Fibroblast of villous mesenchyme (primary cell): ENCODE results near the gene SLPI. TPM values are rescaled to one million over a fixed set of nuclear protein-coding genes. Genes with fewer than 3 reads are reported as not detected.

Experiments used
- DNase-seq: peaks from one replicate; pipeline ENCODE4 v3.0.0-alpha.2; 2010; ENCODE audit warnings: low read depth
- H3K4me3 ChIP-seq: 2 replicates; pipeline ENCODE4 v1.5.1; 2011; ENCODE audit warnings: low read depth, mild to moderate bottlenecking, low read length
- total RNA-seq: library from RNA; depleted of rRNA; stranded (reverse); fragments of >200 nt; gene quantifications from 2 replicates; pipeline ENCODE4 v1.2.3, GENCODE V29; 2012
- TF ChIP-seq, protein P1 (sequence below): IDR thresholded peaks from 2 replicates; pipeline ENCODE4 v1.5.1; 2012; ENCODE audit warnings: low read depth, mild to moderate bottlenecking, low read length; ENCODE audit not compliant: insufficient read depth

The SLPI gene
- total RNA-seq, 1 donor: not detected

DNA sequence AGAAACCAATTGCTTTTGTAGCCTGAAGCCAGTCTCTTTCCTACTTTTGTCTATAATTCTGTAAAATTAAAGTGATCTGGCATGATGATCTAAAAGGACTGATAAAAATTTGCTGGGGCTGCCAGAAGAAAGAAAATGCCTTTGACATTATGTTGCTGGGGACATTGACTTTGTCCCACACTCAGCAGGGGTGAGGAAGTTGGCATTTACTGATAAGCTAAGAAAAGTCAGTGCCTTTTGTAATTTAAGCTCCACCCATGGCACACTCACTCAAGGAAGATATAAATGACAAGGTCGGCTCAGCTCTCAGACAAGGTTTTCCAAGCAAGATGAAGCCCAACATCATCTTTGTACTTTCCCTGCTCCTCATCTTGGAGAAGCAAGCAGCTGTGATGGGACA, 47.6 kb downstream of the SLPI start, which contains the start of gene SEMG1:
TSS of gene SEMG1 (plus strand) at position 309 of the 400 bp plus-strand sequence. CDS start at position 330, 21 bp downstream.
- DNase-seq: no peak
- TF ChIP-seq, protein P1, sequence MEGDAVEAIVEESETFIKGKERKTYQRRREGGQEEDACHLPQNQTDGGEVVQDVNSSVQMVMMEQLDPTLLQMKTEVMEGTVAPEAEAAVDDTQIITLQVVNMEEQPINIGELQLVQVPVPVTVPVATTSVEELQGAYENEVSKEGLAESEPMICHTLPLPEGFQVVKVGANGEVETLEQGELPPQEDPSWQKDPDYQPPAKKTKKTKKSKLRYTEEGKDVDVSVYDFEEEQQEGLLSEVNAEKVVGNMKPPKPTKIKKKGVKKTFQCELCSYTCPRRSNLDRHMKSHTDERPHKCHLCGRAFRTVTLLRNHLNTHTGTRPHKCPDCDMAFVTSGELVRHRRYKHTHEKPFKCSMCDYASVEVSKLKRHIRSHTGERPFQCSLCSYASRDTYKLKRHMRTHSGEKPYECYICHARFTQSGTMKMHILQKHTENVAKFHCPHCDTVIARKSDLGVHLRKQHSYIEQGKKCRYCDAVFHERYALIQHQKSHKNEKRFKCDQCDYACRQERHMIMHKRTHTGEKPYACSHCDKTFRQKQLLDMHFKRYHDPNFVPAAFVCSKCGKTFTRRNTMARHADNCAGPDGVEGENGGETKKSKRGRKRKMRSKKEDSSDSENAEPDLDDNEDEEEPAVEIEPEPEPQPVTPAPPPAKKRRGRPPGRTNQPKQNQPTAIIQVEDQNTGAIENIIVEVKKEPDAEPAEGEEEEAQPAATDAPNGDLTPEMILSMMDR: no peak
- H3K4me3 ChIP-seq: no peak within 1 kb of the TSS

Other genes with a start within 250 kb of the SLPI start
- 0.86 and 1.3 TPM in 2 replicates for gene KCNS1, start 153.4 kb downstream of the SLPI start, total RNA-seq
- gene WFDC5, start 139.4 kb downstream of the SLPI start, total RNA-seq: not detected in 2 replicates
- gene WFDC12, start 130.1 kb downstream of the SLPI start, total RNA-seq: not detected in 2 replicates
- not detected in 2 replicates for gene PI3, start 79.7 kb downstream of the SLPI start, total RNA-seq
- gene SEMG1, start 47.5 kb downstream of the SLPI start, total RNA-seq: not detected in 2 replicates
- gene SEMG2, start 33.2 kb downstream of the SLPI start, total RNA-seq: not detected in 2 replicates
- gene RBPJL, start 52.3 kb upstream of the SLPI start, total RNA-seq: not detected in 2 replicates
- not detected in 2 replicates for gene MATN4, start 53.7 kb upstream of the SLPI start, total RNA-seq
- gene SDC4, start 93.9 kb upstream of the SLPI start, total RNA-seq: 129 and 178 TPM in 2 replicates
- 19.0 and 25.9 TPM in 2 replicates for gene SYS1, start 108.6 kb upstream of the SLPI start, total RNA-seq
- not detected in 2 replicates for gene TP53TG5, start 123.8 kb upstream of the SLPI start, total RNA-seq
- gene DBNDD2, start 153.7 kb upstream of the SLPI start, total RNA-seq: 9.9 and 11.3 TPM in 2 replicates
- 27.7 and 28.1 TPM in 2 replicates for gene PIGT, start 161.6 kb upstream of the SLPI start, total RNA-seq
- not detected in 2 replicates for gene WFDC2, start 215.2 kb upstream of the SLPI start, total RNA-seq